Activated CD4-positive, alpha-beta T cell treated with anti-CD3 and anti-CD28 coated beads, Interleukin-2, amount 10 ng/mL, durations not matched to agents 24 days and 14 days (primary cell): ENCODE results near the gene EEIG1. TPM values are rescaled to one million over a fixed set of nuclear protein-coding genes. Genes with fewer than 3 reads are reported as not detected.

ENCODE experiments used
- DNase-seq: peaks from one replicate; pipeline ENCODE4 v3.0.0; 2022
- H3K27ac Mint-ChIP-seq: one replicate; pipeline ENCODE4 v1.8.0; 2022; ENCODE audit warnings: mild to moderate bottlenecking, mixed read lengths
- H3K27me3 Mint-ChIP-seq: one replicate; pipeline ENCODE4 v1.8.0; 2022; ENCODE audit warnings: mixed read lengths
- H3K36me3 Mint-ChIP-seq: one replicate; pipeline ENCODE4 v1.8.0; 2022; ENCODE audit warnings: low read depth, mild to moderate bottlenecking, mixed read lengths
- H3K4me1 Mint-ChIP-seq: one replicate; pipeline ENCODE4 v1.8.0; 2021; ENCODE audit warnings: mixed read lengths
- H3K4me3 Mint-ChIP-seq: one replicate; pipeline ENCODE4 v1.8.0; 2022; ENCODE audit warnings: mild to moderate bottlenecking, moderate library complexity, mixed read lengths
- H3K9me3 Mint-ChIP-seq: one replicate; pipeline ENCODE4 v1.8.0; 2021; ENCODE audit warnings: mixed read lengths
- intact Hi-C: fragments of 100-400 bp; cut with micrococcal nuclease; formaldehyde crosslinking; loops from one replicate; pipeline ENCODE4 v1.15.1; 2023
- total RNA-seq: library from RNA; stranded (reverse); gene quantifications from 2 replicates; pipeline ENCODE4 v1.2.3, GENCODE V29; 2022

Gene EEIG1
- total RNA-seq, 1 donor from 2014 or later = 64.4 TPM

- peaks cover 9% of the 10 kb centered on the region for H3K36me3 Mint-ChIP-seq
- peak overlapping the region; percentile 80 for H3K4me3 Mint-ChIP-seq
- no peaks in the 10 kb centered on the region for H3K27me3 Mint-ChIP-seq
- DNase-seq = no peak
- H3K4me1 Mint-ChIP-seq = peaks cover 35% of the 10 kb centered on the region
- H3K9me3 Mint-ChIP-seq = peaks cover 5% of the 10 kb centered on the region
- intact Hi-C loops = no loop called here
- H3K27ac Mint-ChIP-seq = peak overlapping the region; percentile 93
These were observed 27.4 kb upstream of the EEIG1 start for GRCh38 chr9:128008171-128008570.

GRCh38 chr9:128007566-128008138 is 26.9 kb upstream of the EEIG1 start:
- H3K27ac Mint-ChIP-seq = peak overlapping the region; percentile 93
- no peaks in the 10 kb centered on the region for H3K27me3 Mint-ChIP-seq
- peak overlapping the region; percentile 80 for H3K4me3 Mint-ChIP-seq
- intact Hi-C loops = loop anchor here (1.0 kb wide), 1 partner anchor 19 kb away; no protein-coding TSS in a partner anchor
- DNase-seq = peak; percentile 93
- peaks cover 5% of the 10 kb centered on the region for H3K9me3 Mint-ChIP-seq
- peaks cover 9% of the 10 kb centered on the region for H3K36me3 Mint-ChIP-seq
- H3K4me1 Mint-ChIP-seq = peaks cover 35% of the 10 kb centered on the region

GRCh38 chr9:128006332-128006996 is 25.7 kb upstream of the EEIG1 start:
- Mint-ChIP-seq H3K27ac (no peak overlapping the region), H3K4me3 (no peak overlapping the region), H3K36me3 (peaks cover 9% of the 10 kb centered on the region), H3K27me3 (no peaks in the 10 kb centered on the region), H3K4me1 (peaks cover 34% of the 10 kb centered on the region), H3K9me3 (peaks cover 5% of the 10 kb centered on the region)
- no peak for DNase-seq
- intact Hi-C loops = no loop called here

GRCh38 chr9:128005923-128006322 is 25.1 kb upstream of the EEIG1 start:
- Mint-ChIP-seq H3K36me3 (peaks cover 9% of the 10 kb centered on the region), H3K4me3 (no peak overlapping the region), H3K27ac (no peak overlapping the region), H3K4me1 (peaks cover 29% of the 10 kb centered on the region), H3K27me3 (no peaks in the 10 kb centered on the region), H3K9me3 (peaks cover 5% of the 10 kb centered on the region)
- DNase-seq = no peak
- intact Hi-C loops = no loop called here

- DNase-seq = no peak
- Mint-ChIP-seq H3K9me3 (peaks cover 8% of the 10 kb centered on the region), H3K36me3 (peaks cover 8% of the 10 kb centered on the region), H3K4me3 (no peak overlapping the region), H3K27ac (no peak overlapping the region), H3K4me1 (peaks cover 27% of the 10 kb centered on the region), H3K27me3 (no peaks in the 10 kb centered on the region)
- intact Hi-C loops = no loop called here
These were observed 23.3 kb upstream of the EEIG1 start for GRCh38 chr9:128003966-128004604.

- peaks cover 3% of the 10 kb centered on the region for H3K27me3 Mint-ChIP-seq
- H3K4me1 Mint-ChIP-seq = peaks cover 19% of the 10 kb centered on the region
- intact Hi-C loops = no loop called here
- peaks cover 5% of the 10 kb centered on the region for H3K36me3 Mint-ChIP-seq
- no peak overlapping the region for H3K27ac Mint-ChIP-seq
- H3K4me3 Mint-ChIP-seq = no peak overlapping the region
- peaks cover 6% of the 10 kb centered on the region for H3K9me3 Mint-ChIP-seq
- no peak for DNase-seq
These were observed 22.2 kb upstream of the EEIG1 start for GRCh38 chr9:128002959-128003358.

- peaks cover 7% of the 10 kb centered on the region for H3K27me3 Mint-ChIP-seq
- H3K27ac Mint-ChIP-seq = no peak overlapping the region
- intact Hi-C loops = no loop called here
- H3K36me3 Mint-ChIP-seq = no peaks in the 10 kb centered on the region
- peaks cover 13% of the 10 kb centered on the region for H3K4me1 Mint-ChIP-seq
- no peak overlapping the region for H3K4me3 Mint-ChIP-seq
- no peak for DNase-seq
- H3K9me3 Mint-ChIP-seq = peaks cover 3% of the 10 kb centered on the region
These were observed 21.1 kb upstream of the EEIG1 start for GRCh38 chr9:128001779-128002298.

- Mint-ChIP-seq H3K4me1 (peaks cover 9% of the 10 kb centered on the region), H3K9me3 (peaks cover 3% of the 10 kb centered on the region), H3K4me3 (no peak overlapping the region), H3K27me3 (peaks cover 7% of the 10 kb centered on the region), H3K36me3 (no peaks in the 10 kb centered on the region), H3K27ac (no peak overlapping the region)
- DNase-seq = no peak
- intact Hi-C loops = no loop called here
These were observed 20.5 kb upstream of the EEIG1 start for GRCh38 chr9:128001151-128001778.

- Mint-ChIP-seq H3K27ac (no peak overlapping the region), H3K27me3 (peaks cover 7% of the 10 kb centered on the region), H3K4me3 (no peak overlapping the region), H3K9me3 (peaks cover 3% of the 10 kb centered on the region), H3K4me1 (peaks cover 5% of the 10 kb centered on the region), H3K36me3 (no peaks in the 10 kb centered on the region)
- intact Hi-C loops = no loop called here
- DNase-seq = no peak
These were observed 18.7 kb upstream of the EEIG1 start for GRCh38 chr9:127999461-127999860.

- Mint-ChIP-seq H3K9me3 (no peaks in the 10 kb centered on the region), H3K36me3 (no peaks in the 10 kb centered on the region), H3K27ac (no peak overlapping the region), H3K4me3 (no peak overlapping the region), H3K27me3 (peaks cover 7% of the 10 kb centered on the region), H3K4me1 (peaks cover 13% of the 10 kb centered on the region)
- no peak for DNase-seq
- intact Hi-C loops = no loop called here
These were observed 12.9 kb upstream of the EEIG1 start for GRCh38 chr9:127993721-127994120.

GRCh38 chr9:127991757-127992274 is 11.0 kb upstream of the EEIG1 start:
- no peak overlapping the region for H3K4me3 Mint-ChIP-seq

GRCh38 chr9:127991017-127991756 is 10.4 kb upstream of the EEIG1 start:
- no peak for DNase-seq
- Mint-ChIP-seq H3K27me3 (no peaks in the 10 kb centered on the region), H3K4me3 (no peak overlapping the region), H3K4me1 (peaks cover 11% of the 10 kb centered on the region), H3K36me3 (no peaks in the 10 kb centered on the region), H3K27ac (peak overlapping the region; percentile 41), H3K9me3 (no peaks in the 10 kb centered on the region)
- intact Hi-C loops = no loop called here

More at GRCh38 chr9:127991757-127992274, 11.0 kb upstream of the EEIG1 start:
- no peaks in the 10 kb centered on the region for H3K36me3 Mint-ChIP-seq
- H3K27ac Mint-ChIP-seq = no peak overlapping the region
- peaks cover 11% of the 10 kb centered on the region for H3K4me1 Mint-ChIP-seq
- intact Hi-C loops = no loop called here
- H3K27me3 Mint-ChIP-seq = no peaks in the 10 kb centered on the region
- no peak for DNase-seq
- no peaks in the 10 kb centered on the region for H3K9me3 Mint-ChIP-seq

GRCh38 chr9:127990554-127990953 is 9.8 kb upstream of the EEIG1 start:
- intact Hi-C loops = no loop called here
- no peak overlapping the region for H3K27ac Mint-ChIP-seq
- H3K36me3 Mint-ChIP-seq = no peaks in the 10 kb centered on the region
- H3K27me3 Mint-ChIP-seq = no peaks in the 10 kb centered on the region
- H3K4me3 Mint-ChIP-seq = no peak overlapping the region
- H3K9me3 Mint-ChIP-seq = no peaks in the 10 kb centered on the region
- H3K4me1 Mint-ChIP-seq = peaks cover 11% of the 10 kb centered on the region
- DNase-seq = no peak
